ENCODE measurements around the gene BACH2. TPM values are rescaled to one million over a fixed set of nuclear protein-coding genes. Genes with fewer than 3 reads are reported as not detected.

Gene BACH2
- total and polyA plus RNA-seq, 2 donors (not counting 1 experiment from before 2014, with no cell fraction given): 2.2 to 2.6 TPM

DNA sequence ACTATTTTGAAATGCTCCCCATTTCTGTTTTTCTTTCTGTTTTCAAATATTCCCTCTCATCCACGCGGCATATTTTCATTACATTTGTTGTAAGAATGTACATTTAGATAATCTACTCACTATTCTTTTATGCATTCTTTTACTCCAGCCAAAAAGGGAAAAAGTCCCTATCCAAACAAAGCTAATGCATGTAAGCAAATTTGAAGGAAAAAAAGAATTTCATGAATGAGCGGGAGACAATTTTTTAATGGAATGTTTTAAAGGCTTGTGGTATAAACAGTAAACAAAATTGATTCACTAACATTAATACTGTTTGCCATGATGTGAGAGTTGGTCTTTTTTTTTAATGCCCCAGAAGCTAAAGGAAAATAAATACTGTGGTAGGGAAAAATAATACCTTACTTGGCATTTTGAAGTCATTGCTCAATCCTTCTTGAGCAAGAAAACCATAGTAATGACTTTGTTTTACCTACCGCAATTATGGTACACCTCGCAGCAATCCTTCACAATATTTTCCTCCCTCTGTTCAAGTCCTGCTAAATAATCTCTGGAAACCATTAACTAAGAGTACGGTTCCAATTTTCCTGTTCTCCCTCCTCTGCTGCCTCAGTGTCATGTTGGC is 79.0 kb downstream of the BACH2 start:
- no peak for DNase-seq (ENCODE audit: low read depth in 2 of 2)
- Histone ChIP-seq H3K4me2 (ENCODE audit: extremely low read depth, insufficient read depth, low read length) (peak overlapping the region; percentile 91), H3K27ac (ENCODE audit: insufficient read depth, low read length) (peak overlapping the region; percentile 92), H3K27me3 (ENCODE audit: control insufficient read depth, insufficient read depth, low read length) (no peaks in the 10 kb centered on the region), H2AFZ (ENCODE audit: low read length) (no peak overlapping the region), H3K4me1 (ENCODE audit: control insufficient read depth, extremely low read depth, insufficient read depth, low read length) (peaks cover 12% of the 10 kb centered on the region), H3K9ac (ENCODE audit: insufficient read depth, low read length) (peak overlapping the region; percentile 41), H3K36me3 (ENCODE audit: control insufficient read depth, insufficient read depth, low read length) (no peaks in the 10 kb centered on the region), H3K9me3 (ENCODE audit: control insufficient read depth, insufficient read depth, low read depth, low read length) (no peaks in the 10 kb centered on the region), H3K79me2 (ENCODE audit: control insufficient read depth, insufficient read depth, low read length) (no peaks in the 10 kb centered on the region), H3K4me3 (replicated peaks in 1 of 4; ENCODE audit: control extremely low read depth in 1 of 4, insufficient read depth in 1 of 4, low read depth in 3 of 4, low read length in 4 of 4) (peak overlapping the region; percentile 0 to 48 (median 37)), H4K20me1 (ENCODE audit: control insufficient read depth, extremely low read depth, insufficient read depth, low read length) (no peaks in the 10 kb centered on the region)
- no peak for TF ChIP-seq EZH2 (IDR thresholded peaks at IDR 0.05; ENCODE audit: low read length, missing control alignments)
- TF ChIP-seq, protein P1, sequence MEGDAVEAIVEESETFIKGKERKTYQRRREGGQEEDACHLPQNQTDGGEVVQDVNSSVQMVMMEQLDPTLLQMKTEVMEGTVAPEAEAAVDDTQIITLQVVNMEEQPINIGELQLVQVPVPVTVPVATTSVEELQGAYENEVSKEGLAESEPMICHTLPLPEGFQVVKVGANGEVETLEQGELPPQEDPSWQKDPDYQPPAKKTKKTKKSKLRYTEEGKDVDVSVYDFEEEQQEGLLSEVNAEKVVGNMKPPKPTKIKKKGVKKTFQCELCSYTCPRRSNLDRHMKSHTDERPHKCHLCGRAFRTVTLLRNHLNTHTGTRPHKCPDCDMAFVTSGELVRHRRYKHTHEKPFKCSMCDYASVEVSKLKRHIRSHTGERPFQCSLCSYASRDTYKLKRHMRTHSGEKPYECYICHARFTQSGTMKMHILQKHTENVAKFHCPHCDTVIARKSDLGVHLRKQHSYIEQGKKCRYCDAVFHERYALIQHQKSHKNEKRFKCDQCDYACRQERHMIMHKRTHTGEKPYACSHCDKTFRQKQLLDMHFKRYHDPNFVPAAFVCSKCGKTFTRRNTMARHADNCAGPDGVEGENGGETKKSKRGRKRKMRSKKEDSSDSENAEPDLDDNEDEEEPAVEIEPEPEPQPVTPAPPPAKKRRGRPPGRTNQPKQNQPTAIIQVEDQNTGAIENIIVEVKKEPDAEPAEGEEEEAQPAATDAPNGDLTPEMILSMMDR (conservative IDR thresholded peaks at IDR 0.05 in 1 of 2, IDR thresholded peaks at IDR 0.05 in 1 of 2; ENCODE audit: low read depth in 1 of 2, low read length in 2 of 2): no peak

DNA sequence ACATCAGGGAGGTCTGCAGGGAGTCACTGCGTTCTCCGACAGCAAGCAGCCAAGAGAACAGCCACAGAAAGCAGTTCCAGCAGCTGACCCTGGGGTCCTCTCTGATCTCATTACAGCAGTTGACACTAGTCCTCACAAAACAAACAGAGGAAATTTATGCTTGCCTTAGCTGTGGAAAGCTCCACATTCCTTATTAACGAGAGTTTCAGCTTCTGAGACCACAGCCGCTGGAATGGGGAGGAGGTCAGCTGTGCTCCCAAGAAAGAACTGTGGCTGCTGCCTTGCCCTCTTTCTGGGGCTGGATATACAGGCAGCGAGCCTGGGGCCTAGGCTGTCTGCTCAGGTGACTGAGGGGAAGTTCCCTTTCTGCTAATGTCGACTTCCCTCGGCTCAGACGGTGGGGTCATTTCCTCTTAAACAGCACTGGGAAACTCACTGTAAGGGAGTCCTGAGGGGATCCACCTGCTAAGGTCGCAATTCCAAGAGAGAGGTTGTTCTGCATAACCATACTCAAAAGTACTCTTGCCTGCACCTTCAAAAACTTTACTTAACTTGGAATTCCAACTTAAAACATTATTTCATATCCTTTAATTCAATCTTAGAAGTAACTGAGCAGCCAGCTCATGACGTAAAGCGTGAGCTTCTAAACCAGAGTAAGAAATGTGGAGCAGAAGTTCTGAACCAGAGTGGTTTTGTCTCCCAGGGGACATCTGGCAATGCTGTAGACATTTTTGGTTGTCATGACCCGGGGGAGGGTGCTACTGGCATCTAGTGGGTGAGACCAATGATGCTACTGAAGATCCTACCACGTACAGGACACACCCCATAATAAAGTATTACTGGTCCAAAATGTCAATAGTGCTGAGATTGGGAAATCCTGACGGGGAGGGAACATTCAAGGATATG is 80.3 kb downstream of the BACH2 start:
- Histone ChIP-seq H3K4me2 (ENCODE audit: extremely low read depth, insufficient read depth, low read length) (peak overlapping the region; percentile 17), H2AFZ (ENCODE audit: low read length) (no peak overlapping the region), H3K9ac (ENCODE audit: insufficient read depth, low read length) (no peak overlapping the region), H3K4me3 (replicated peaks in 1 of 4; ENCODE audit: control extremely low read depth in 1 of 4, insufficient read depth in 1 of 4, low read depth in 3 of 4, low read length in 4 of 4) (no peak overlapping the region), H3K27me3 (ENCODE audit: control insufficient read depth, insufficient read depth, low read length) (no peaks in the 10 kb centered on the region), H4K20me1 (ENCODE audit: control insufficient read depth, extremely low read depth, insufficient read depth, low read length) (no peaks in the 10 kb centered on the region), H3K9me3 (ENCODE audit: control insufficient read depth, insufficient read depth, low read depth, low read length) (no peaks in the 10 kb centered on the region), H3K36me3 (ENCODE audit: control insufficient read depth, insufficient read depth, low read length) (no peaks in the 10 kb centered on the region), H3K27ac (ENCODE audit: insufficient read depth, low read length) (no peak overlapping the region), H3K4me1 (ENCODE audit: control insufficient read depth, extremely low read depth, insufficient read depth, low read length) (peaks cover 12% of the 10 kb centered on the region), H3K79me2 (ENCODE audit: control insufficient read depth, insufficient read depth, low read length) (no peaks in the 10 kb centered on the region)
- TF ChIP-seq, protein P1 (conservative IDR thresholded peaks at IDR 0.05 in 1 of 2, IDR thresholded peaks at IDR 0.05 in 1 of 2; ENCODE audit: low read depth in 1 of 2, low read length in 2 of 2): no peak
- TF ChIP-seq EZH2 (IDR thresholded peaks at IDR 0.05; ENCODE audit: low read length, missing control alignments): no peak
- peak; percentile 49 to 86 for DNase-seq (ENCODE audit: low read depth in 2 of 2)

- no peak for DNase-seq (ENCODE audit: low read depth in 2 of 2)
- H3K27ac ChIP-seq (ENCODE audit: insufficient read depth, low read length): no peak overlapping the region
- no peaks in the 10 kb centered on the region for H3K9me3 ChIP-seq (ENCODE audit: control insufficient read depth, insufficient read depth, low read depth, low read length)
- TF ChIP-seq, protein P1 (conservative IDR thresholded peaks at IDR 0.05 in 1 of 2, IDR thresholded peaks at IDR 0.05 in 1 of 2; ENCODE audit: low read depth in 1 of 2, low read length in 2 of 2): no peak
- TF ChIP-seq EZH2 (IDR thresholded peaks at IDR 0.05; ENCODE audit: low read length, missing control alignments): no peak
- peaks cover 11% of the 10 kb centered on the region for H3K4me1 ChIP-seq (ENCODE audit: control insufficient read depth, extremely low read depth, insufficient read depth, low read length)
- H3K36me3 ChIP-seq (ENCODE audit: control insufficient read depth, insufficient read depth, low read length): no peaks in the 10 kb centered on the region
- no peak overlapping the region for H3K9ac ChIP-seq (ENCODE audit: insufficient read depth, low read length)
- no peak overlapping the region for H3K4me3 ChIP-seq (replicated peaks in 1 of 4; ENCODE audit: control extremely low read depth in 1 of 4, insufficient read depth in 1 of 4, low read depth in 3 of 4, low read length in 4 of 4)
- no peak overlapping the region for H2AFZ ChIP-seq (ENCODE audit: low read length)
- no peaks in the 10 kb centered on the region for H3K79me2 ChIP-seq (ENCODE audit: control insufficient read depth, insufficient read depth, low read length)
- no peaks in the 10 kb centered on the region for H3K27me3 ChIP-seq (ENCODE audit: control insufficient read depth, insufficient read depth, low read length)
- H4K20me1 ChIP-seq (ENCODE audit: control insufficient read depth, extremely low read depth, insufficient read depth, low read length): no peaks in the 10 kb centered on the region
- H3K4me2 ChIP-seq (ENCODE audit: extremely low read depth, insufficient read depth, low read length): no peak overlapping the region
Observed at GRCh38 chr6:90214966-90215365, 81.7 kb downstream of the BACH2 start.

Data from fibroblast of lung (primary cell).